ENCODE measurements around the gene PILRA. TPM values are rescaled to one million over a fixed set of nuclear protein-coding genes. Genes with fewer than 3 reads are reported as not detected.
A peak's percentile ranks its signal among the peaks of the same experiment; 100 is the strongest.

Gene PILRA
- total RNA-seq, 2 donors from 2014 or later, result 1.2 to 3.1 TPM

GRCh38 chr7:100433592-100434296 is 60.5 kb downstream of the PILRA start:
- TF ChIP-seq CTCF (IDR thresholded peaks at IDR 0.05), result no peak
- peaks cover 5% of the 10 kb centered on the region for H3K36me3 ChIP-seq
- peaks cover 10% of the 10 kb centered on the region for H3K4me1 ChIP-seq
- no peak overlapping the region for H3K4me3 ChIP-seq
- H3K27me3 ChIP-seq, result no peaks in the 10 kb centered on the region
- H3K9me3 ChIP-seq, result no peaks in the 10 kb centered on the region
- no peak overlapping the region for H3K27ac ChIP-seq
- H3K9ac ChIP-seq (ENCODE audit: low read depth in 2 of 2, low read length in 2 of 2), result peak overlapping the region in 1 of 2 donors; percentile 46
- intact Hi-C loops (cut with DNase I), result no loop called here
- DNase-seq, result no peak

- H3K27ac ChIP-seq, result peak overlapping the region; percentile 94
- H3K36me3 ChIP-seq, result peaks cover 5% of the 10 kb centered on the region
- no peak for DNase-seq
- no peaks in the 10 kb centered on the region for H3K9me3 ChIP-seq
- peak overlapping the region; percentile 82 for H3K4me3 ChIP-seq
- intact Hi-C loops (cut with DNase I), result no loop called here
- peak overlapping the region; percentile 92 to 96 for H3K9ac ChIP-seq (ENCODE audit: low read depth in 2 of 2, low read length in 2 of 2)
- no peaks in the 10 kb centered on the region for H3K27me3 ChIP-seq
- TF ChIP-seq CTCF (IDR thresholded peaks at IDR 0.05), result no peak
- peaks cover 10% of the 10 kb centered on the region for H3K4me1 ChIP-seq
These were observed 61.2 kb downstream of the PILRA start for GRCh38 chr7:100434297-100435144.

- peak overlapping the region; percentile 92 to 96 for H3K9ac ChIP-seq (ENCODE audit: low read depth in 2 of 2, low read length in 2 of 2)
- peak; percentile 54 for DNase-seq
- intact Hi-C loops (cut with DNase I), result no loop called here
- H3K9me3 ChIP-seq, result no peaks in the 10 kb centered on the region
- peaks cover 5% of the 10 kb centered on the region for H3K36me3 ChIP-seq
- peak overlapping the region; percentile 94 for H3K27ac ChIP-seq
- H3K4me3 ChIP-seq, result peak overlapping the region; percentile 82
- TF ChIP-seq CTCF (IDR thresholded peaks at IDR 0.05), result no peak
- H3K27me3 ChIP-seq, result no peaks in the 10 kb centered on the region
- peaks cover 10% of the 10 kb centered on the region for H3K4me1 ChIP-seq
These were observed 62.4 kb downstream of the PILRA start for GRCh38 chr7:100435401-100436304.

- H3K4me1 ChIP-seq, result peaks cover 10% of the 10 kb centered on the region
- peaks cover 5% of the 10 kb centered on the region for H3K36me3 ChIP-seq
- no peaks in the 10 kb centered on the region for H3K27me3 ChIP-seq
- intact Hi-C loops (cut with DNase I), result no loop called here
- H3K9ac ChIP-seq (ENCODE audit: low read depth in 2 of 2, low read length in 2 of 2), result peak overlapping the region in 1 of 2 donors; percentile 92
- DNase-seq, result no peak
- no peak overlapping the region for H3K4me3 ChIP-seq
- H3K9me3 ChIP-seq, result no peaks in the 10 kb centered on the region
- H3K27ac ChIP-seq, result no peak overlapping the region
- no peak for TF ChIP-seq CTCF (IDR thresholded peaks at IDR 0.05)
These were observed 64.1 kb downstream of the PILRA start for GRCh38 chr7:100437150-100438100.
